Measurements from ENCODE around the gene CDC42EP4.
A peak's percentile ranks its signal among the peaks of the same experiment; 100 is the strongest.

DNA sequence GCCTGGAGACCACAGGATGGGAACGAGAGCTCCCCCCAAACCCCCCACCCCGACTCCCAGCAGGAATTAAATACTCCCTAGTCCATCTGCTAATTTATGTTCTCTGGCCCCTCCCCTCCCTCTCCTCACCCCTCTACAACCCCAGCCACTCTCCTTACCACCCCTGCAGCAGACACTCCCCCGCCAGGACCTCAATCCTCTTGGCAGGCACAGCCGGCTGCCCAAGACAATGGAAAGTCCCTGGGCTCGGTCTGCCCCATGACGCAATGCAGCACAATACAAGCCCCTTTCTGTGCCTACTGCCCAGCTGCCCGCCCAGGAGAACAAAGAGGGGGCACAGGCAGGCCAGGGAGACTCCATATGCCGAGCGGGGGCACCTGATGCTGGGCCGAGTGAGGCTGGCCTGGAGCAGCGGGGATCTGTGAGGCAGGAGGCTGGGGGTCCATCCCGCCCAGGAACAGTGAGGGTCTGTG is 30.3 kb upstream of the CDC42EP4 start:
- TF ChIP-seq, protein P1, sequence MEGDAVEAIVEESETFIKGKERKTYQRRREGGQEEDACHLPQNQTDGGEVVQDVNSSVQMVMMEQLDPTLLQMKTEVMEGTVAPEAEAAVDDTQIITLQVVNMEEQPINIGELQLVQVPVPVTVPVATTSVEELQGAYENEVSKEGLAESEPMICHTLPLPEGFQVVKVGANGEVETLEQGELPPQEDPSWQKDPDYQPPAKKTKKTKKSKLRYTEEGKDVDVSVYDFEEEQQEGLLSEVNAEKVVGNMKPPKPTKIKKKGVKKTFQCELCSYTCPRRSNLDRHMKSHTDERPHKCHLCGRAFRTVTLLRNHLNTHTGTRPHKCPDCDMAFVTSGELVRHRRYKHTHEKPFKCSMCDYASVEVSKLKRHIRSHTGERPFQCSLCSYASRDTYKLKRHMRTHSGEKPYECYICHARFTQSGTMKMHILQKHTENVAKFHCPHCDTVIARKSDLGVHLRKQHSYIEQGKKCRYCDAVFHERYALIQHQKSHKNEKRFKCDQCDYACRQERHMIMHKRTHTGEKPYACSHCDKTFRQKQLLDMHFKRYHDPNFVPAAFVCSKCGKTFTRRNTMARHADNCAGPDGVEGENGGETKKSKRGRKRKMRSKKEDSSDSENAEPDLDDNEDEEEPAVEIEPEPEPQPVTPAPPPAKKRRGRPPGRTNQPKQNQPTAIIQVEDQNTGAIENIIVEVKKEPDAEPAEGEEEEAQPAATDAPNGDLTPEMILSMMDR (IDR thresholded peaks at IDR 0.05 in 8 of 11, conservative IDR thresholded peaks at IDR 0.05 in 3 of 11), result no peak
- no peak for TF ChIP-seq POLR2A (IDR thresholded peaks at IDR 0.05)
- TF ChIP-seq POLR2AphosphoS5 (IDR thresholded peaks at IDR 0.05), result peak; percentile 47 to 65 (median 57)
